ENCODE results near the gene RANBP3. TPM values are rescaled to one million over a fixed set of nuclear protein-coding genes. Genes with fewer than 3 reads are reported as not detected.
"Not testable (repeated sequence)": the region's sequence is repeated elsewhere in the genome, so short reads cannot be mapped to it uniquely, and the experiment has no call there.

The RANBP3 gene, protein sequence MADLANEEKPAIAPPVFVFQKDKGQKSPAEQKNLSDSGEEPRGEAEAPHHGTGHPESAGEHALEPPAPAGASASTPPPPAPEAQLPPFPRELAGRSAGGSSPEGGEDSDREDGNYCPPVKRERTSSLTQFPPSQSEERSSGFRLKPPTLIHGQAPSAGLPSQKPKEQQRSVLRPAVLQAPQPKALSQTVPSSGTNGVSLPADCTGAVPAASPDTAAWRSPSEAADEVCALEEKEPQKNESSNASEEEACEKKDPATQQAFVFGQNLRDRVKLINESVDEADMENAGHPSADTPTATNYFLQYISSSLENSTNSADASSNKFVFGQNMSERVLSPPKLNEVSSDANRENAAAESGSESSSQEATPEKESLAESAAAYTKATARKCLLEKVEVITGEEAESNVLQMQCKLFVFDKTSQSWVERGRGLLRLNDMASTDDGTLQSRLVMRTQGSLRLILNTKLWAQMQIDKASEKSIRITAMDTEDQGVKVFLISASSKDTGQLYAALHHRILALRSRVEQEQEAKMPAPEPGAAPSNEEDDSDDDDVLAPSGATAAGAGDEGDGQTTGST
- polyA plus RNA-seq (ENCODE audit: insufficient read length in 3 of 3): 10 to 100 TPM; 54.4 to 66.9 (median 63.4) TPM

GRCh38 chr19:5977785-5978605, at the start of gene RANBP3:
Gene RANBP3, minus strand, starts transcription at chr19:5978140. Its CDS starts 58 bp downstream, at chr19:5978082.
- DNase-seq (ENCODE audit: low read depth in 3 of 3, low spot score in 2 of 3): peak; percentile 95 to 99 (median 98)

DNA sequence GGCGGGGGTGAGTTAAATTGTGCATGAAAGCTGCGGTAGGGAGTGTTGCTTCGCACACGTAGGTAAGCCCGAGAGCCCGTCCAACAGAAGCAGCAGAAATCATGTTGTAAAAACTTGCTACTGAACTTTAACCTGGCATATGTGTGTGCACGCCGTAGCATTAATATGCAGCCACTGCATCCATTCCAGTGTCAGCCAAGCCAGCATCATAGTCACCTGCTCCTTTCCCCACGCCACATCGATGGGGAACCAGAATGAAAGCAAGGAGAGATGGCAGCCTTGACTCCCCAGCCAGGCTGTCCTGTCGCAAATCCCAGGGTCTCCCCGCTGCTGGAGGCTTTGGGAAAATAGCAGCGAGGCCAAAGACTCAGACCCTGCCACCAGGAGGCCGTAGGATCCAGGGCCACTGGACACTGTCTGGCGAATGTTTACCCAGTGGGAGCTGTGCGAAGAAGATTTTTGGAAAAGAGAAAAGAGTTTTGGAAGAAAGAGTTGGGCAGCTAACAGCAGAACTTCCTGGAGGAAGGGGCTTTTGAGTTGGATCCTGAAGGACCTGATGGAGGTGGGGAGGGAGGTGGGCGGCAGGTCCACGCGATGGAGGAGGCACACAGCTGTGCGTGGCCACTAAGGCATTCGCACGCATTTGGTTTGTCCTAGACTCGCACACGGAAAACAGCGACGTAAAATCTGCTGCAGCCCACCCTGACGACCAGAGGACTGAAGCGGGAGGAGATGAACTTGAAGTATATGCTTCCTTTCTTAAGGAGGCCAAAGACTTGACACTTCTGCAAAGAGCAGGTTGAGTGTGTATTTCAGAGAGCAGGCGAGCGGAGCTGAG, 48.7 kb upstream of the RANBP3 start:
- DNase-seq (ENCODE audit: low read depth in 3 of 3, low spot score in 2 of 3): no peak

GRCh38 chr19:6024756-6025155, 46.8 kb upstream of the RANBP3 start:
- not testable (repeated sequence) for DNase-seq (ENCODE audit: low read depth in 3 of 3, low spot score in 2 of 3)

DNA sequence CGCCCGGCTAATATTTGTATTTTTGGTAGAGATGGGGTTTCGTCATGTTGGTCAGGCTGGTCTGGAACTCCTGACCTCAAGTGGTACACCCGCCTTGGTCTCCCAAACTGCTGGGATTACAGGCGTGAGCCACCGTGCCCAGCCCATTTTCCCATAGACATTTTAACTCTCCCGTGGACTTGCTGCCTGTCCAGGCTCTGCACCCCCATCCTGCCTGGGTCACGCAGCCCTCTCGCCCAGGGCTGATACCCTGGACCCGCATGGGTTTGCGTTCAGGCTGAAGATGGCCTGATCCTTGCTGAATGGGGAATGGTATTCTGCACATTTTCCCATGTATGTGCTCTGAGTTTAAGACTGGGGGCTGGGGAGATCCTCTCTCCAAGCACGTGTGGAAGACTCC, 46.0 kb upstream of the RANBP3 start:
- no peak for DNase-seq (ENCODE audit: low read depth in 3 of 3, low spot score in 2 of 3)

GRCh38 chr19:6023085-6023682, 45.2 kb upstream of the RANBP3 start:
- no peak for DNase-seq (ENCODE audit: low read depth in 3 of 3, low spot score in 2 of 3)

DNA sequence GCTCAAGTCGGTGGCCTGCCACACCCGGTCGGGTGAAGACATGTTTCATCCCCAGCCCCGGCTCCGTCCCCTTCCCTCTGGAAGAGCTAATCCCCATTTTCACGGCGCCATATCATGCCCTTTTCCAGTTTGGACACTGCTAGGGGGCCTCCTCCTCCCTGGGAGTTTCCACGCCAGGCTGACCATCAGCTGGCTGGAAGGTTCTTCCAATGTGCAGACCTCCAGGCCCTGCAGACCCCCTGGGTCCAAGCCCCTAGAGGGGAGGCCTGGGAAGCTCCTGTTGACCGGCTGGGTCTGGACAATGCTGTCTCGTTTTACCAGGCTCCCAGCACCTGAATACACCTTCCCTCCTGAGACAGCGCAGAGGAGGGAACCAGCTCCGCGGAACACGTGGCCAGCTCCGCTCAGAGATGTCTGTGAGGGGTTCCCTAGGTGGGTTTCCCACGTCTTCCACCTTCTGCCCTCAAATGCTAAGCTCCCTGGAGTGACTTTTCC, 44.7 kb upstream of the RANBP3 start:
- no peak for DNase-seq (ENCODE audit: low read depth in 3 of 3, low spot score in 2 of 3)

DNA sequence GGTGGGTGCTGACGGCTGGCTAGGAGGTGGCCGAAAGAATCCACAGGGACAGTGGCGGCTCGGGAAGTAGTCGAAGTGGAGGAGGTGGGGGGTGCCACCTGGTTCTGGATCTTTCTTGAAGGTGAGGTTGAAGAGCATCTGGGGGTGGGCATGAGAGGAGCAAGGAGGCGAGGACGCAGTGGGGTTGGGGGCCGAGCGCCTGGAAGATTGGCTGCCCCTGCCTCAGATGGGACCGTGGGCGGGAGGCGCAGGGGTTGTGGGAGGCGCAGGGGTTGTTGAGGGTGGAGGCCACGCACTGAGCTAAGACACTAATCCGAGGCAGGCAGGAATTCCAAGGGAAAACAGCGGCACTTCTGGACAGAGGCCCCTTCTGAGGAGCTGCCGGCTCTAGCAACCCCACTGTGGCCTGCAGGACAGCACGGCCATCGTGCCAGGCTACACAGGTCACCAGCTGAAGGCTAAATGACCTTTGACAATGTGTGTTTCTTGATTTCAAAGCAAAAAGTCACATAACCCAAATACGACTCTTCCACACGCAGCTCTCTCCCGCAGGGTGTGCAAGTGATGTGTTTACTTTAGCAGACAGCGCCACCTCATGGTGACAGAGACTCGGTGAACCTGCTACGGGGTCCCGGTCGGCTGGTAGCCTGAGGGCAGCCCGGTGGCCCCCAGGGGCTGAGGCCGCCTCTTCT, 44.1 kb upstream of the RANBP3 start:
- DNase-seq (ENCODE audit: low read depth in 3 of 3, low spot score in 2 of 3): peak; percentile 71 to 76 (median 73)

GRCh38 chr19:6020972-6021805, 43.2 kb upstream of the RANBP3 start:
- DNase-seq (ENCODE audit: low read depth in 3 of 3, low spot score in 2 of 3): no peak

DNA sequence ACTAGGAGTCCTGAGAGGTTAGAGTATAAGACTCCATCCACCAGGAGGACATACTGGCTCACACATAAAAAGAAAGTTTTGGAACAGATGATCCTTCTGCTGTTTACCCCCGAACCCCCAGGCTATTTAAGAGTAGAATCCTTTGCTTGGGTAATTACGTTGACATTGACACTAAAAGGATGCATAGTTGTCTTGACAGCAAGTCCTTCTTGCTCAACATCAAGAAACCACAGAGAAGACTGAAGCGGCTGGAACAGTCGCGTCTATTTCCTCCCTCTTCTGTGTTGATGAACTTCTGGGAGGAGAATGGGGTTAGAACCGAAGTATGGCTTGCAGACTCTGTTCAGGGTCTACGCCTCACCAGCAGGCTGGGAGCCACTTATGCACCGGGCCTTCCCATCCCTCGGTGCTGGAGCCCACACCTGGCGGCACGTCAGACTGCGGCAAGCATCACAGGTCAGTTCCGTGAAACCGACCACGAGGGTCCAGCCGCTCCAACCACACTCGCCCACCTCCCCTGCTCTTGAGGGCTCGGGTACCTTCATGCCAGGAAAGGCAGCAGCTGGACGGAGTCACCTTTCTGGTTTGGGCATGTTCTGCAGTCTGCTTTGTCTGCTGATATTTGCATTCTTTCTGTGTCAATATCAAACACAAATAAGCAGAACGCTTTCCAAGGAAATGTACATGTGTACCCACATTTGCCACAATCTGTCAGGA, 42.4 kb upstream of the RANBP3 start:
- DNase-seq (ENCODE audit: low read depth in 3 of 3, low spot score in 2 of 3): no peak

GRCh38 chr19:6018786-6019185, 40.8 kb upstream of the RANBP3 start:
- no peak for DNase-seq (ENCODE audit: low read depth in 3 of 3, low spot score in 2 of 3)

DNA sequence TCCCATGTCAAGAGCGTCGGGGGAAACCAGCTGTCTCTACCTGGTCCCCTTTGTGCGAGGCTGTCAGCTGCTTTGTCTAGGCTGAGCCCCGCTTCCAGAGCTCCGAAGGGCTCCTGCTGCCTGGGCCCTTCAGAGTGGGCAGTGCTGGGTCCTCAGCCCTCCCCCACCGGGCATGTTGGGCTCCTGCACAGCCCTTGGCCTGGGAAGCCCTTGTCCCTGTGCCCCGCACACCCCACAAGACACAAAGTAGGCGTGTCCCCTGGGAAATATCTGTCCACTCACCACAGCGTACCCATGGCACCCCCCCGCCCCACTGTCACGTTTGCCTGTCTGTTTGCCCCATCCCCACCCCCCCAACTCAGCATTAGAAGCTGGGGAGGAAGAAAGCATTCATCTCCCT, 39.6 kb upstream of the RANBP3 start:
- no peak for DNase-seq (ENCODE audit: low read depth in 3 of 3, low spot score in 2 of 3)

GRCh38 chr19:6015841-6016545, 38.1 kb upstream of the RANBP3 start:
- no peak for DNase-seq (ENCODE audit: low read depth in 3 of 3, low spot score in 2 of 3)

DNA sequence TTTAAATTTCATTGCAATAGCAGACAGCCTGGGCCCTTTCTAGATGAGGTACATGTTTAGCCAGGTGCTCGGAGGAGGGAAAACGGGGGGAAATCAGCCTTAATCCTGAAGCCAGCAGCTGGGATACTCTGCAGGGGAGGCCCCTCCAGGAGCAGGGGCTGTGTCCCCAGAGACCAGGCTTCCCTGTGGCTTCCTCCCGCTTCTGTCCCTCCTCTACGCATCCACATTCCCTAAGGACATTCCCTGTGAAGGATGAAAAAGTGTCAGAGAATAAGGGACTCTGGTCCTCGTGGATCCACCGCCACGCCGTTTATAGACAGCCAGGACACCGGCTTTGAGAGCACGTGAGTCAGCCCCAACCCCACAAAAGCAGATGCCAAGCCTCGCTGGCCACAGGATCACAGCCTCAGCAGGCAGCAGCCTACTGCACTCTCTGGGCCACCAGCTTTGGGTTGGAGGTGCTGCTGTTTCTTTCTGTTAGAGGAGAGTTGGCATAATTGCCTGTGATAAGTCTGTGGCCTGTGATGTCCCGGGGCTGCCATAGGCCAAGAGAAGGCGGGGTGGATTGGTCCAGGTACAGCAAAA, 36.7 kb upstream of the RANBP3 start:
- no peak for DNase-seq (ENCODE audit: low read depth in 3 of 3, low spot score in 2 of 3)

DNA sequence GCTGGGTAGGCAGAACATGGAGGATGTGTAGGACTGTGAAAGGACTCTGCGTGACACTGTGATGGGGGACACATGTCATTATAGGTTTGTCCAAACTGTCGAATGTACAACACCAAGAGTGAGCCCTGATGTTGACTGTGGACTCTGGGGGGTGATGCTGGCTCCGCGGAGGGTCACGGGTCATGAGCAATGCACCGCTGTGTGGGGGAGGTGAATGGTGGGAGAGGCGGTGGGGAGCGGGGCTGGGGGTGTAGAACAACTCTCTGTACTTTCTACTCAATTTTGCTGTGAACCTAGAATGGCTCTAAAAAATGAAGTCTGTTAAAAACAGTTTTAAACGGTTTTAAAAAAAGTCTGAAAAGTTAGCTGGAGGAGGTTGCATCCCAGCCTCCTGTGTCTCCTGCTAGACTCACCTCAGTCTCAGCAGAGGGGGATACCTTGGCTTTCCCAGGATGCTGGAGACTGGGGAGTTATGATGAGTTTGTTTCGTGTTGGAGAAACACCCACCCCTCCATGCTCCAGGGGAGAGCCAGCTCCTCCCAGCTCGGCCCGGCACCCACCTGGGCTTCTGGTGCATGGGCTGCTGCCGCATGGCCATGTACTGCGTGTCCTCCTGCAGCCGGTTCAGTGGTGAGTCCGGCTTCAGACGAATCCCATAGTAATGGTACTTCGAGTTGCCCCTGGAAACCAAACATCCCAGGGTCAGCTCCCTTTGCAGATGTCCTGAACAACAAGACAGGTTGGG, 34.7 kb upstream of the RANBP3 start:
- DNase-seq (ENCODE audit: low read depth in 3 of 3, low spot score in 2 of 3): no peak

DNA sequence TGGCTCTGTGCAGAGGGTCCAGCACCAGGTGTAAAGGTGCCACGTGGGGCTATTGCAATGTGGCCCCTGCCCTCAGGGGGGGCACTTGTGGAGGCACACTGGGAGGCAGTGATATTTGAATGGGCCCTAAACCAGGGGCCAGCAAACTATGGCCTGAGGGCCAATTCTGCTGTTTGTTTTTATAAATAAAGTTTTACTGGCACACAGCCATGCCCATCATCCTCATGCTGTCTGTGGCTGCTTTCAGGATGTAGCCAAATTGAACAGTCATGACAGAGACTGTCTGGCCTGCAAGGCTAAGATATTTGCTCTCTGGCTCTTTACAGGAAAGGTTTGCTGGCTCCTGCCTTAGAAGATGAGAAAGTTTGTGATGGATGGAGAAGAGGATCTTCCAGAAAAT, 33.9 kb upstream of the RANBP3 start:
- DNase-seq (ENCODE audit: low read depth in 3 of 3, low spot score in 2 of 3): no peak

DNA sequence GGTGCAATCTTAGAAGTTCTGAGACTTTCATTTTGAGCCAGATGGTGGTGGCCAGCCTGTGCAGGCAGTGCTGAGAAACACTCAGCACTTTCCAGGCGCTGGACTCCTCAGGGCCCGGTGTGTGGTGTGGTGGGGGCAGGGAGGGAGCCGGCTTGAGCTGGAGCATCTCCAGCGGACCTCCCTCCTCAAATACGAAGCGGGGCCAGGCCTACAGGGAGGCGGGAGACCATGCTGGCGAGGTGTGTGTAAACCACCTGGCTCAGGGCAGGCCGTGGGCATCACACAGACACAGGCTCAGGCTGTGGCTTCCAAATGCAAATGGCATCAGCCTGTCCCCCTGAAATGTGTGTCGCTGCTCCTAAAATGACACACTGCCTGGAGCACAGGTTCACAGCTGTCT, 33.3 kb upstream of the RANBP3 start:
- no peak for DNase-seq (ENCODE audit: low read depth in 3 of 3, low spot score in 2 of 3)

Data from right renal cortex interstitium (tissue), 3 donors.